Medulla oblongata (tissue), 1 donor: ENCODE data around the gene TNKS2.

Experiments used
- DNase-seq: peaks from one replicate; pipeline ENCODE4 v3.0.0-alpha.2; 2015; ENCODE audit errors: extremely low spot score

The TNKS2 gene

DNA sequence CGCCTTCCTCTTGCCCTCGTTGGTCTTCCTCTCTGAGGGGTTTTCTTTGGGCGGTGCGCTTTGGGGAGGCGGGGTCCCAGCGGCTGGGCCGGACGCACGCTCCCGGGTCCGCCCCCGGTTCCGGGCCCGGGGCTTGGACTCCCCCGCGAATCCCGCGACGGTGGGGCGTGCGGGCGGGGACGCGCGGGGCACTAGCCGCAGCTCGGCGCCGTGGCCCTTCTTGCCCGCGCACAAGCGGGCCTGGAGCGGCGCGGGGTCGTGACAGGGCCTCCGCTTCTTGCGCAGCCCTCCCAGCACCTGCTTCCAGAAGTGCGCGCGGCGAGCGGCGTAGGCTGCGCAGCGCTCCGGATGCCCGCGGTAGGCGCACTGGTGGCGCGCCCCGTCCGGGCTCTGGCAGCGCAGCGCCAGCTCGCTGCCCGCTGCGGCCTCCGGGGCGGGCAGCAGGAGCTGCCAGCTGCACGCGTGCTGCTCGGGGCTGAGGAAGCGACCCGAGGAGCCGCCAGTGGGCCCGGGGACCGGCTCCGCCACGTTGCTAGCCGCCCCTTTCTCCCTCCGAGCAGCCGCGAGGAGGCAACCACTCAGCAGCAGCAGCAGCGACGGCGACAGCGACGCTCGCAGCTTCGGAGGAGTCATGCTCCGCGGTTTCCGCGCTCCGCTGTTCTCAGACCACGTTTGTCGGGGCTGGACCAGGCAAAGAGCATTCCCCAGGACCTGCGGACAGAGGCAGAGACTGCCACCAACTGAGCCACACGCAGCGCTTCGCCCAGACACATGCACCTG lies 110.3 kb downstream of the TNKS2 start:
- peak; percentile 80 for DNase-seq

DNA sequence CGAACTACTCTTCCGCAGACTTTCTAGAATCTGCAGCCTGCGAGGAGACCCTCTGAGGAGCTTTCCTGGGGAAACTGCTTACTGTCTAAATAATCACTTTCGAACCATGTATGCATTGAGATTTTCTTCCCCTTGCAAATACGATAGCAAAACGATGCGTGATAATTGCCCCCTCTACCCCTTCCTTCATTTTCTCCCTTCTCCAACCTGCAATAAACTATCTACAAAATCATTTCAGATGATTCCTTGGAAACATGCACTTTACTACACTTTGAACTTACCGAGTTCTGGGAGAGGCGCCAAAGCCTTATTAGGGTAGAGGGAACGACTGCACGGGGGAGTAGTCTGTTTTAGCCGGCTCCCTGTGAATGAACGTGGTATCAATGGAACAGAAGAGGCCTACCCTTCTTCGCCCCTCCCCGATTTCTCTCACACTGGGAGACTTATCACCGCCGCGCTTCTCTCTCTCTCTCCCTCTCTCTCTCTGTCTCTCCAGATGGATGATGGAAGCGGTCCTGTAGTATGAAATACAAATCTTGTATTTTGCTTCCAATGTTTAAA lies 111.0 kb downstream of the TNKS2 start, which contains the start of gene FGFBP3:
Gene FGFBP3 (minus strand): TSS at position 370 of the 561 bp plus-strand sequence. CDS start 517 bp downstream, outside the sequence.
- peak; percentile 63 for DNase-seq

DNA sequence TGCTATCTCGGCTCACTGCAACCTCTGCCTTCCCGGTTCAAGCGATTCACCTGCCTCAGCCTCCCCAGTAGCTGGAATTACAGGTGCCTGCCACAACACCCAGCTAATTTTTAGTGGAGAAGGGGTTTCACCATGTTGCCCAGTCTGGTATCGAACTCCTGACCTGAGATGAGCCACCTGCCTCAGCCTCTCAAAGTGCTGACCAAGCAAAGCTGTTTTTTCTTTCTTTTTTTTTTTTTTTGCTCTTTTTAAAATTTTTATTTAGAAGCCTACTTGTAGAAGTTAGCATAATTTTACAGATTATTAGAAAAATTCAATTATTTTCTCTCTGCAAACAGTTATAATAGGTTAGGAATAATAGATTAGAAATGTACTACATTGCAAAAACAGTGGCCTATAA lies 112.2 kb downstream of the TNKS2 start:
- DNase-seq: no peak
